Measurements from ENCODE around the gene SH2B3.

Gene SH2B3

DNA sequence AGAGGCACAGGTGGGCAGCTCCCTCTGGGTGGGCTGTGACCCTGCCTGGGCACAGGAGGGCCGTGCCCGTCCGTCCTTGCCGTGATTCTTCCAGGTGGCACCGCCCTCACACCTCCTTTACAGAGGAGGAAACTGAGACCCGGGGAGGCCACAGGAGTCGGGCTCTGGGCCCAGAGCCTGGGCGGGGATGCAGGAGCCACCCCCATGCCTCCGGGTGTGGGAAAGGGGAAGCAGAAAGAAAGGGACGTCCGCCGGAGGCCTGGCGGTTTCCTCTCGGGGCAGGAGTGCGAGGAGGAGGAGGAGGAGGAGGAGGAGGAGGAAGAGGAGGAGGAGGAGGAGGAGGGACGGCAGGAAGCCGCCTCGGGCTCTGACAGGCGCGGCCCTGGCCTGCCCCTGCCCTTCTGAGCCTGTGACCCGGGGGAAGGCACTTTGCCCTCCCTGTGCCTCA lies 23.0 kb downstream of the SH2B3 start:
- peak in 1 of 2 experiments; percentile 46 for DNase-seq

DNA sequence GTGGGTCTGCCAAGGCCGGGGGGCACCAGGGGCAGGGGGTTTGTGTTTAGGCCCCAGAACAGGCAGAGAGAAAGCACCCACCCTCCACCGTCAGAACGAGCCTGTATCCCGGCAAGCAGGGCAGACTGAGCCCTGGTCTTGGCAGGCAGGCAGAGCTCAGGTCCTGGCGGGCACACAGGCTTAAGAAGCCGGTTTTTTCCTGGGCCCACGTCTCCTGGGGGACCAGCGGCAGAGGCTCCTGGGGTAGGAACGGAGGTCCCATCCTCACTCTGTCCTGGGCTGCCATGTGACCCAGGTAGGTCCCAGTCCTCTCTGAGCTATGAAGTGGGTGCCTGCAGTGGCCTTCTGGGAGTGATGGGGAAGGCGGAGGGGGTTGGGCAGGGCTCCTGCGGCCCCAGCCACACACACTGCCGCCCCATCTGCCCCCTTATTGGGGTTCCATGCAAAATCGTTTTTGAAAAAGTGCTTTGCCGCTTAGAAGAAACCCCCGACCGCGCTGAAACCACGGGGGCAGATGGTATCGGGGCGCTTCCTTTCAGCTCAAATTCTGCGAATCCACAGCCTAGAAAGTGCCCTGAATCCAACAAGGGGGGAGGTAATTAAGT lies 24.2 kb downstream of the SH2B3 start:
- peak; percentile 74 to 76 for DNase-seq

DNA sequence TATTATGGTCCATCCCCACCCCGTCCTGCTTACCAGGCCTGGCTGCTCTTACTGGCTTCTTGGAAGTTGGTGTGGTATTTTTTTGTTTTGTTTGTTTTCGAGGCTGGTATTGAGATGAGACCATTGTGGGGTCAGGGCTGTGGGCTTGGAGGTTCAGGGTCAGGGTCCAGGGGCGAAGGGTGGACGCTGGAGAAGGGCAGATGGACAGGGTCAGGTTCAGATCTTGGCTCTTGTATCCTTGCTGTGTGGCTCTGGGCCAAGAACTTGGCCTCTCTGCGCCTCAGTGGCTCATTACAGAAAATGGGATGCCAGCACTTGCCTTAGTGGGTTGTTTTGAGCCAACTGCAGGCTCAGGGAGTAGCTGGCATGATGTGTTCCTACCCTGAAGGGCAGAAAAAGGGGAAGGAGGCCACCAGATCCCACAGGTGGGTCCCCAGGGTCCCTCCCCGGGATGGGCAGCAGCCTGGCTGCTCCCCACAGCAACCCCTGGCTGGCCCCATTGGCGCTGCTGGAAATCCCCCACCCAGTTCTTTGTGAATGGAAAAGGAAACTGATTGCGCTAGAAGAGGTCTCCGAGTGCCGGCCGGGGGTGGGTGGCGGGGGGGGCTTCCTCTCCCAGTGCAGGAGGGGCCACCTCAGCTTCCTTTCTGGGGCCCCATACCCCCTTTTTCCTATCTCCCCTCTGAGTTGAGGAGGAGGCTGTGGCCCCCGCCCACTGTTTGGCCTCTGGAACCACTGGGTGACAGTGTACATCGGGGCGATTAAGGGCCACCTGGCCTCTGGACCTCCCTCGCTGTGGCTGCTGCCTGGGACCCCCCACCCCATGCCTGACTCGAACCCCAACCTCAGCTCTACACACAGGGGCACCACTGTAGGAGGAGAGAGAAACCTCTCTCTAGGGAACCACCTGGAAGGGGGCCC lies 25.0 kb downstream of the SH2B3 start:
- DNase-seq: peak; percentile 74 to 79

DNA sequence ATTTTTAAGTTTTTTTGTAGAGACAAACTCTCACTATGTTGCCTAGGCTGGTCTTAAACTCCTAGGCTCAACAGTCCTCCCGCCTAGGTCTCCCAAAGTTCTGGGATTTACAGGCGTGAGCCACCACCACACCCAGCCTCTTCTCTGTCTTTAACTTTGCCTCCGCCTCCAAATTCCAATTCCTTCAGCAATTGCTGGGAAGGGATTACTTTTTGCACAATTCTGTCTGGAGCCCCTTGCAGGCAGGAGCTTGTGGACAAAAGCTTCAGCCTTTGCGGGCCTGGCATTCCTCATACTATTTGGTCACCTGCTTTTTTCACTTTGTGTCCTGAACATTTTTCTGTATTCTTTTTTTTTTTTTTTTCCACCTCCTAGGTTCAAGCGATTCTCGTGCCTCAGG lies 26.0 kb downstream of the SH2B3 start:
- DNase-seq: no peak

DNA sequence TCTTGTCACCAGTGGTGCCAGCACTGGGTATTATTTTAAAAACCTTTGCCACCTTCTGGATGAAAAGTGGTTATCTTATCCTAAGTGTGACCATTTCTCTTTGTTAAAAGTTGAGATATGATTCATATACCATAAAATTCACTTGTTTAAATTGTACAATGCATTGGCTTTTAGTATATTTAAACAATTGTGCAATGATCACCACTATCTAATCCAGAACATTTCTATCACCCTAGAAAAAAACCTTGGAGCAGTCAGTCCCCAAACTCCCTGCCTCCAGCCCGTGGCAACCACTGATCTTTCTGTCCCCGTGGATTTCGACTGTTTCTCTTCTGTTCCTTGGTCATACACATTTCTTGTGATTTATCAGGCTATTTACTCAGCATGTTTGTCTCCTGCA lies 28.3 kb downstream of the SH2B3 start:
- no peak for DNase-seq

DNA sequence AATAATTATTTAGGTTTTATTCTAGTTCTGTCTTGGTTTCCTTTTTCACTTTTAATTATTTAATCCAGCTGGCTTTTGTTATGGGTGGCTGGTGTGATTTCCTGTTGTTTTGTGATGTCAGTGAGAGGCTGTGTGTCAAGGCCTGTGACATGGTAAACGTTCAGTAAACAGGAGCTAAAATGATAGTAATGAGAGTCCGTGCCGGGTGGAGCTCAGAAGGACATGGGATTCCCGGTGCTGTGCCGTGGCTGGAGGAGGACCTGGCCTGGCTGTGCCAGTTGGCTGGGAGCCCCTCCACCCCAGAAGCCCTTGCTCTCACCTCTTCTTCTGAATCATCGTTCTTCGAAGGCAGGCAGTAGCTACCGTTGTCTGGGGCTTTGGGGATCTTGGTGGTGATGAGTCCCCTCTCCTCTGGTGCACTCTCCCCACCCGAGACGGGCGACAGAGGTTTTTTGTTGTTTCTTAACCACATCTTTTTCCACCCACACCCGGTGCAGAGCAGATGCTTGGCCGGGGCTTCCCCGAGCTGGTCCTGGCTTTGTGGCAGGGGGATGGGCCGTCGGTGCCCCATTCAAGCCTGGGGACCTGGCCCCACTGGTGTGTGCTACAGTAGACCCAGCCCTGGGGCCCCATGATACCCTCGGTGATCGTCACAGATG lies 29.1 kb downstream of the SH2B3 start:
- DNase-seq: peak; percentile 85 to 87

DNA sequence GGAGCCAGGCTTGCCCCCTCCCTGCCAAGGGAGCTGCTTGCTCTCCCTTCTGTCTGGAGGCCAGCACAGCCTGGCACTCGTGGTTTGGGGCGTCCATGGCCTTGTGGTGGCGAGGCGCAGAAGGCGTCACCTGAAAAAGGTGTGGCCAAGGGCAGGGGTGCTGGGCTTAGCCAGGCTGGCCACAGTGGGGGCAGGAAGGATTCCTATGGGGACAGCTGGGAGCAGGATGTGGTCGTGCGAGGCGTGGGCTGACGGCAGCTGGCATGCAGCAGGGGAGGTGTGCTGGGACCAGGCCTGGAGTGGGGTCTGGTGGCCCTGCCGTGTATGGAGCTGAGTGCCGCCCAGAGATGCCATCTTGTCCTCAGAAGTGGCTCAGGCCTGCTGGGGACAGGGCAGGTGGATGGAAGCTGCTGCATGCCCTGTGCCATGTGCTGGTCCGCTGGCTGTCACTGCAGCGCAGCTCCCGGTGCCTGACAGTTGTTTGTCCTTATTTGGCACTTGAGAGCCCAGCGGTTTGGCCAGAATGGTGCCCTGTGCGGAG lies 30.0 kb downstream of the SH2B3 start:
- no peak for DNase-seq

DNA sequence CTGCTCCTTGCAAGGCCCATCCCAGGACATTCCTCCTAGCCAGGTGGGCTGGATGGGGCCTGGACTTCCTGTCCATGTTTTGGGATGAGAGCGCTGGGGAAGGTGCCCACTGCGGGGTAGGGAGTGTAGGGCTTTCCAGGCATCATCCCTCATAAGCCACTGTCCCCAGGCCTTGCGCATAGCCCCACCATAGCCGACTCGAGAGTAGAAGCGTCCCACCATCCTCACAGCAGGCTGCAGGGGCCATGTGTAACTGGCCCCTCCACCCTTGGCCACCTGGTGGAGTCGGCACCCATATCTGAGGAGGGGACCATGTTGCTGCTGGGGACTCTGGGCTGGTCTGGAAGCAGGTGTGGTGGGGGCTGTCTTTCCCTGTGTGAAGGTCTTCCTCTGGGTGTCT lies 30.5 kb downstream of the SH2B3 start:
- no peak for DNase-seq

DNA sequence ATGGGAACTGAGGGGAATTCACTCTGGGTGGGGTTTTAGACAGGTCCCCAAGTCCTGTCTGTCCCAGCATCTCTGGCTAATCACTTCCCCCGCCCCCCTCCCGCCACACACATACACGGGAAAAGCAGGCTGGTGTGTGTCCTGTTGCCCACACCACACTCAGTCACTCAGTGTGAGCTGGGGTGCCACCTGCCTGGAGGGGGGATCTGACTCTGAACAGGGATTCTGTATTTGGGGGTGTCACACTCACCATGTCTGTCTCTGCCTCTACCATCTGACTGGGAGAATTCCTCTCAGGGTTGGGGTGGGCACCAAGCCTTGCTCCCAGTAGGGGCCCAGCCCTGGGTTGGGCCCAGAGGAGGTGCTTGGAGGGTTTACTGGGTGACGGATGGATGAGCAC lies 31.1 kb downstream of the SH2B3 start:
- no peak for DNase-seq

DNA sequence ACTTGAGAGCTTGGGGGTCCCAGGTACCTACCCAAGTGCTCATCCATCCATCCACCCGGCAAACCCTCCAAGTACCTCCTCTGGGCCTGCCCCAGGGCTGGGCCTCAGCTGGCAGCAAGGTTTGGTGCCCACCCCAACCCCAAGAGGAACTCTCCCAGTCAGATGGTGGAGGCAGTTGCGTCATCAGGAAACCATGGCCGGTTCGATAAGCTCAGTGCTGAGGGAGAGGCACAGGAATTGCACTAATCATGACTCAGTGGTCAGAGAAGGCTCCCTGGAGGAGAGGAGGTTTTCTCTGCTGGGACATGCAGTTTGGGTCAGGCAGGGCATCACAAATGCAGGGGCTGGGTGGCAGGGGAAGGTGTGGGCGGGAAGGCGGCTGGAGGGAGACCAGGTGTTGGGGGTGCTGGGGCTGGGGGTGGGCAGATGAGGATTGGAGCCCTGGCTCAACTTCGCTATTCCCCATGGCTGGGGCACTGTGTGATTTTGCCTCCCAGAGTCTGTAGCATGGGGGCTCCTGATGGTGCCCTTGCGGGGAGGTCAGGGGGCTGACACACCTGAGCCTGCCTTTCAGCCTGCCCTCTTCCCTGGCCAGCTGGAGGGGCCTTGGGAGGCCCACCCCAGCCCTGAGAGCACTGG lies 32.2 kb downstream of the SH2B3 start:
- no peak for DNase-seq

DNA sequence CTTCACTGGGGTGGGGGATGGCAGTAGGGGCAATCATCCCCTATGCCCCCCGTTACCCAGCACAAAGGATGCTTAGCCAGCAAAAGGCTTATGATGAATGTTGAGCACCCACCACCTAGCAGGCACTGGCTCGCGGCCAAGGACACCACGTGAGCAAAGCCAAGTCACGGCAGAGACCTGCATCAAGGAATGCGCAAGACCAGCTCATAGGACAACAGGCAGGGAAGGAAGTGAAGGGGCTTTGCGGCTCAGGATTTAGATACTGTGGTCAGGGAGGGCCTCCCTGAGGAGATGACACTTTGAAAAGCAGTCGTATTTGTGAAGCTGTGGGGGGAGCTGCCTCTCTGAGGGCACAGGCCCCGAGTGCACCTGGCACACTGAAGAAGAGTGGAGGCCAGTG lies 32.8 kb downstream of the SH2B3 start:
- DNase-seq: peak; percentile 69 to 74

DNA sequence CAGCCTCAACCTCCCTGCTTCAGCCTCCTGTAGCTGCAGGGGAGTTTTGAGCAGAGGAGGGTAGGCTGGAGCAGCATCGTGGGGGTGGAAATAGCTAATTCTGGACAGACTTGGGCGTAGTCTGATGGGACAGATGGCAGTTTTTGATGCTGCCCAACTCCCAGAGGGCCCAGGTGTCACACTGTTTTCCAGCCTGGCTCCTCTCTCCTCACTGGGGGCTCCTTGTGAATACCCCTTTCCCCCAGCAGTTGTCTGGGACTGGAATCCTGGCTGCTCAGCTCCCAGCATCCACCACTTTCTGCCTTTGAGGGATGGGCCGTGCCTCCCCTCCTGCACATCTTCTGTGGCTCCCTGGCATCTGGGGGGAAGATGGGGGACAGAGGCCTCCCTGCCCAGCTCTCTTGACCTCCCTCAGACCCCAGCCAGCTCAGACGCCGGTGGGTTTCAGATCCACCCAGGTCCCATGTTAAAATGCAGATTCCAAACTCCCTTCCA lies 34.0 kb downstream of the SH2B3 start:
- DNase-seq: no peak

DNA sequence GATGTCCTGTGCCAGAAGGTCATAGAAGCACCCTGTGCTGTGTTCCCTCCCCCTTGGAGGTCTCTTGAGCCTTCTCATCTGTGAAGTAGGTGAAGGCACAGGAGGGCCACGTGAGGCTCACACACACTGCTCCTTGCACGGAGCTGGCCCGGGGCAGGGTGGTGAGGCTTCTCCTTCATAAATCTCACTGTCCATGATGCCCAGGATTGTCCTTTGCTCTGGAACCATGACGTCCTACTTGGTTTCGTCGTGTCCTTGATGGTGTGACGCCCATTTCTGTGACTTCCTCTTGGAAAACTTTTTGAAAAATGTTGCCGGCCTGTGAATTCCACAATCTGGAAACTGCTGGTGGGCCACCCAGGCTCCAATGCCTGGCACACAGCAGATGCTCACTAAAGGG lies 34.4 kb downstream of the SH2B3 start:
- DNase-seq: no peak

DNA sequence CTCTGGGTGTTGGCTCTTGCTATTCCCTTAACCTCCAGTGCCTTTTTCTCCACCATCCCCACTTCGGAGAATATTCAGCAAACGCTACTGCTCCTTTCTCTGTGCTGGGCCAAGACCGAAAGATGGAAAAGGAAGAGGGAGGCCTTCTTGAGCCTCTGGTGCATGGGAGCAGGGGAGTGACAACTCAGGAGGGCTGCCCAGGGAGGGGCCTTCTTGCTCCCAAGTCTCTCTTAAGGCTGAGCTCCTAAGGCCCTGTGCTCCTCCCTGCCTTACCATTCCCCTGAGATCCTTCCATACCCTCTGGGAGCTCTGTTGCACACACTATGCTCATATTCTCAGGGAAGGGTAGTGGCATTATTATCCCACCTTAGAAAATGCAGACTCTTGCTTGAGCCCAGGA lies 34.9 kb downstream of the SH2B3 start:
- no peak for DNase-seq

DNA sequence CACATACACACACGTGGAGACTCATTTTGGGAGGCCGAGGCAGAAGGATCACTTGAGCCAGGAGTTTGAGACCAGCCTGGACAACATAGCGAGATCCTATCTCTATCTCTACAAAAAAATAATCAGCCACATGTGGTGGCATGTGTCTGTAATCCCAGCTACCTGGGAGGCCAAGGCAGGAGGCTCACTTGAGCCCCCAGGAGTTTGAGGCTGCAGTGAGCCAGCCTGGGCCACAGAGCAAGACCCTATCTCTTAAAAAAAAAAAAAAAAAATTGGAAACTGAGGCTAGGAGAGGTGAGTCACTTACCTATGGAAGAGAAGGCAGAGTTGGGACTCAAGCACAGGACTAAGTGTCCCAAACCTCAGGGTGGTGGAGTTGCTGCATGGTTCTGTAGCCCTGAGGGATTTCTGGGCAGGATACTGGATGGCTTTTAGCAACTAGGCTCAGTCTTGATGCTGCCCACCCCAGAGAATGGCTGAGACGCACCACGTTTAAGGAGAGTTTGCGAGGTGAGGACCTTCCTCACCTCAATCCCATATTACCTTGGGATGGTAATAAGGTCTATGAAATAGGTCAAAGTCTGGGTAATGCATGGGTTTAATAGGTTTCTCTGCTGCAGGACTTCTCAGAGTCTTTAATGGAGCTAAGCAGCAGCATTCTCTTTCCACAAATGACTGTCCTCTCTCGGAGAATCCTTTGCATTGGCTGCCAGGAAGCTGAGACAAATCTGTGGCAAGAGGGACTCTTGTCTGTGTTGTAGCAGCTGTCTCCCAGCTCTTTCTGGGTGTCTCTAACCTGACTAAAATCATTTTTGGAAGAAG lies 35.6 kb downstream of the SH2B3 start:
- peak in 1 of 2 experiments; percentile 16 for DNase-seq

DNA sequence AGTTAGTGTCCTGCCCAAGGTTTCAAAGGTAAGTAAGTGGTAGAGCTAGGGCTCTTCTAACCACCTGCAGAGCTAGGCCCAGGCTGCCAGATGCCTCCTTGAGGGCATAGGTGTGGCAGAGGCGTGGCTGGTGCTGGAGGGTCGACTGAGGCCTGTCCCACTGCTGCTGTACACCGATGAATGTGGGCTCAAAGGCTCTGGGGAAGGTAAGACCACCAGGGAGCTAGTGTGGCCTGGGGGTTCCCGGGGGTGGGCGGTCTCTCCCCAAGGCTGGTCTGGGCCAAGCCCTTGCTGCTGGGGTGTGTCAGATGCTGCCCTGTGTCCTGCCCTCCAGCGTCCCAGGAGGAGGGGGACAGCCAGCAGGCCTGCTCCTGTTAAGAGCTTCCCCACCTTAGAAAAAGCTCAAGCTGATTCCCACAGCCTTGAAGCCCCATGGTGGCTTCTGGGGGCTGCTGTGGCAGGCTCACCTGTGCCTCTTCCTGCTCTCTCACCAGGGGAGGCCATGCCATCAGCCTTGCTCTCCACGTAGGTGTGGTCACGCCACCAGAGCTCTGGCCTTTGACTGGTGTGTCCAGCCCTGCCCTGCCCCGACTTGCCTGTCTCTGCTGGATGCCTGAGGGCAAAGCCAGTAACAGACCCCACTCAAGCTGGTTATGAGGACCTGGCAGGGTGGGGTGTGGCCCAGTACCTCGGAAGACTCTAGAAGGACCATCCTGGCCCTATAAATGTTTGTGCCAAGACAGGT lies 36.8 kb downstream of the SH2B3 start:
- peak in 1 of 2 experiments; percentile 19 for DNase-seq

DNA sequence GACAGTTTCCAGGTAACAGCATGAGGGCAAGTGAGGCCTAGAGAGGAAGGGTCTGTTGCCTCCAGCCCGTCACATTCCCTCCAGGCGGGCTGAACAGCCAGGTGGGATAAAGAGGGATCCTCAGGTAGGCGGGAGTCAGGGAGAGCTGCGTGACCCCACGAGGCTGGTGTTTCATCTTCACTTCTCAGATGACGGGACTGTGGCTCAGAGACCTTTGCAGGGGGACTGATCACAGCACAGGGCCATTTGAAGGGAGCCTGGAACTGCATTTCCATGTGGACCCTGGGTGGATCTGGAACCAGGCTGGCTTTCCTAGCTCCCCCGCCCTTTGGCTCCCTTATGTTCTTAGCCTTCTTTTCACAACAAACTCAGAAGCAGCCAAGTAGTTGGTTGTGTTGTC lies 37.4 kb downstream of the SH2B3 start:
- DNase-seq: peak in 1 of 2 experiments; percentile 19

DNA sequence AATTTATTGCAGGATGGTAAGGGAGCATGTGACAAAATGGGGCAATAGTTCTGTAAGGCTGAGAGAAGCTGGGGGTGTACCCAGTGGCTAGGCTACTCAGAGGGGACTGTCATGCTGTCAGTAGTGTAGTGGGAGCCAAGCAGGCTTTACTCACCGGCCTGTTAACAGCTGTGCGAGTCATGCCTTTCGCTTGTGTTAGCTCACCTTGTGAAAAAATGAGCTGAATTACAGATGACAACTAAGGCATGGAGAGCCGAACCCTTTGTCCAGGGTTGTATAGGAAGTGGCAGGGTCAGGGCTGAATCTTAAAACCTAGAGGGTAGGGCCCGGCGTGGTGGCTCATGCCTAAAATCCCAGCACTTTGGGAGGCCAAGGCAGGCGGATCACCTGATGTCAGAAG lies 37.9 kb downstream of the SH2B3 start:
- DNase-seq: peak; percentile 66 to 72

DNA sequence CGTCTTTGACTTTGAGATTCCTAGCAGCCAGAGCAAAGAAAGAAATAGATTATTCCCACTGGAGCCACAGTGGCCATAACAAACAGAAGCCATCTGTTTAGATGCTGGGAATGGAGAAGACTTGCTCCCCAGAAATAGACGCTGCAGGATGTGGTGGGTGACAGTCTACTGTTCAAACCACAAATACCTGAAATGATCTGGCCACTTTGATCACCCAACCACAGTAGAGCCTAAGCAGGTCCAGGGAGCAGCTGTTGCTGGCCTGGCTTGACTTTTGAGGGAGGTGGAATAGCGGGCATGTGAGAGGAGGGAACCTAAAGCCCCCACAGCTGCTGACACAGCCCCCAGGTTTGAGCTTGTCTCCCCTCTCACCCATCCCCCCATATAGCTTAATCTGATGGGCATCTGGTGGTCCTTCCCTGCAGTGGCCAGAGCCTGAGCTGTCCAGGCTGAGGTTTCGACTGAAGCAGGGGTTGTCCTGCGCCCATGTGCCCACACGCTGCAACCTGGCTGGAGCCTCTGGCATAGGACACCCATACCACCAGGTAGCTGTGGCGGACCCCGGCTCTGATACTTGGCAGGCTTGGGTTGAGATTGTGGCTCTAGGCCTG lies 38.7 kb downstream of the SH2B3 start:
- DNase-seq: peak; percentile 57 to 67

DNA sequence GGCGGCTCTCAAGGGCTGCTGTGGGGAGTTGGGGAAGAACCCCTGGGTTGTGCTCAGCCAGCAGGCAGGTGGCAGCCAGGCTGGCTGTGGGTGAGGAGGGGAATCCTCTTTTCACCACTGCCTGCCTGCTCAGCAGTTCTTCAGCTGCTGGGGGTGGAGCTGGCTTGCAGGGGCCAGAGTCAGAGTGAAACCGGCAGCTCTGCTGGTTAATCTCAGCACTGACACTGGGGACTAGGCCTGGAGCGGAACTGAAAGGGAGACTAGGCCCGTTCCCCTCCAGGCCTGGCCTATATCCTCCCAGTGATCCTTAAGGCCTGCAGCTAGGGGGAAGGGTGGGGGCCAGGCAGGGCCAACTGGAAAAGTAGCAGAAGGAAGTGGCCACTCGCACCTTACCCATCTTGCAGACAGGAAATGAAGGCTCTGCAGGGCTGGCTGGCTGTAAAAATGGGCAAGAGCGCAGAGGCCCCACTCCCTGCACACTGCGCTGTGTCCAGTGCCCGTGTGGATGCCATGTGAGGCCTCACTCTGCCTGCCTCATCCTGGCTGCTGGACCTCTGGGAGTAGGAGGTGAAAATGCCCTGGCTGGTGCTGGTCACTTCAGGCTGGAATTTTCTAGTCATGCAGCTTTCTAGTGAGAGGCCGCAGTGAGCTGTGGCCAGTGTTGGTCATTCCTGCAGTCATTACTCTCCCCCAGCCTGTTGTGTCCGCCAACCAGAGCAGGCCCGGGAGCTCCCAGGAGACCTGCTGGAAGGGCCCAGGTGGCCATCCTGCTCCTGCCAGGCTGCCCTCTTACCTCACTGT lies 39.4 kb downstream of the SH2B3 start:
- DNase-seq: peak; percentile 88 to 91
